Measurements from ENCODE around the gene PHF3.
A peak's percentile ranks its signal among the peaks of the same experiment; 100 is the strongest.
"Not testable (repeated sequence)": the region's sequence is repeated elsewhere in the genome, so short reads cannot be mapped to it uniquely, and the experiment has no call there.

The PHF3 gene

DNA sequence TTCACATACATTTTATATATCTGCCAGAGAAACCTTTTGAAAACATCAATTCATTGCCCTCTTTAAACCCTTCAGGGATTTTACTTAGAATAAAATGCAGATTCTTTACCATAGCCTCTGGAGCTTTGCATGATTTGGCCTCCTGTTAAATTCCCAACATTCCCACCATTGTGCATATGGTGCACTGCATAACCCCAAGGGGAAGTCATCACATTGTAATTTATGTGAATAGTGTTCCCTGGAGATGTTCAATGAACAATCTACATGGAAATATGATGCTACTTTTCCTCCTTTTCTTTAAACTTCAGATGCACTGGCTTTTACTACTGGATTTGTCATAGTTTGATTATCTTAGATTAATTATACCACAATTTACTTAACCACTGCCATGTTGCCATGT, 94.7 kb downstream of the PHF3 start:
- TF ChIP-seq CTCF (conservative IDR thresholded peaks at IDR 0.05; ENCODE audit: low read depth), result no peak
- H3K27ac ChIP-seq, result no peak overlapping the region
- POLR2A ChIA-PET (ENCODE audit: low non-redundant PET), result no interaction called here
- CTCF ChIA-PET, result no interaction called here
- no peak for DNase-seq (ENCODE audit: low spot score)

- ChIA-PET CTCF (no interaction called here), POLR2A (ENCODE audit: low non-redundant PET) (no interaction called here)
- no peak overlapping the region for H3K27ac ChIP-seq
- no peak for DNase-seq (ENCODE audit: low spot score)
- no peak for TF ChIP-seq CTCF (conservative IDR thresholded peaks at IDR 0.05; ENCODE audit: low read depth)
Measured at GRCh38 chr6:63731930-63732329, 96.3 kb downstream of the PHF3 start.

- peak; percentile 45 for DNase-seq (ENCODE audit: low spot score)
- no peak for TF ChIP-seq CTCF (conservative IDR thresholded peaks at IDR 0.05; ENCODE audit: low read depth)
- ChIA-PET CTCF (no interaction called here), POLR2A (ENCODE audit: low non-redundant PET) (no interaction called here)
- H3K27ac ChIP-seq, result no peak overlapping the region
Measured at GRCh38 chr6:63732336-63732735, 96.7 kb downstream of the PHF3 start.

DNA sequence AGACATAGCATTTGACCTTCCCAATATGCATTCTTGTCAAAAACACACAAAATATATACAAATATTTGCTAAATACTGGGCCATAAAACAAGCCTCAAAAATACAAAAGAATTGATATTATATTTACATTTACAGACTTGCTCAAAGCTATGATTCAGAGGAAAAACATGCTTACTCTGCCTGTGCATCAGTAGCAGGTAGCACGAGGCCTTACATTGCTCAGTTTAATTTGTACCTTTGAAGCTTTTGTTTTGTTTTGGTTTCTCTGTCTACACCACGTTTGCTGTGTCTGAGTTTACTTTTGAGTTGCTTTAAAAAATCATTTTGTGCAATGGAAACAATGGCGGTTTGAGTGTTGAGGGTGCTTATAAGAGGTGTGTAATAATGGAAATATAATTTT, 99.3 kb downstream of the PHF3 start:
- TF ChIP-seq CTCF (conservative IDR thresholded peaks at IDR 0.05; ENCODE audit: low read depth), result no peak
- no peak overlapping the region for H3K27ac ChIP-seq
- peak; percentile 20 for DNase-seq (ENCODE audit: low spot score)
- POLR2A ChIA-PET (ENCODE audit: low non-redundant PET), result no interaction called here
- CTCF ChIA-PET, result interaction anchor here (0.6 kb wide), 1 partner anchor 399 kb away, joined by 3 read pairs; no protein-coding TSS in a partner anchor

DNA sequence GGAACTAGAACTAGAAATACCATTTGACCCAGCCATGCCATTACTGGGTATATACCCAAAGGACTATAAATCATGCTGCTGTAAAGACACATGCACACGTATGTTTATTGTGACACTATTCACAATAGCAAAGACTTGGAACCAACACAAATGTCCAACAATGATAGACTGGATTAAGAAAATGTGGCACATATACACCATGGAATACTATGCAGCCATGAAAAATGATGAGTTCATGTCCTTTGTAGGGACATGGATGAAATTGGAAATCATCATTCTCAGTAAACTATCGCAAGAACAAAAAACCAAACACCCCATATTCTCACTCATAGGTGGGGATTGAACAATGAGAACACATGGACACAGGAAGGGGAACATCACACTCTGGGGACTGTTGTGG, 102.6 kb downstream of the PHF3 start:
- CTCF ChIA-PET, result interaction anchor here (0.6 kb wide), 1 partner anchor 69 kb away, joined by 3 read pairs; no protein-coding TSS in a partner anchor
- POLR2A ChIA-PET (ENCODE audit: low non-redundant PET); DNase-seq (ENCODE audit: low spot score); H3K27ac ChIP-seq: not testable (repeated sequence)

DNA sequence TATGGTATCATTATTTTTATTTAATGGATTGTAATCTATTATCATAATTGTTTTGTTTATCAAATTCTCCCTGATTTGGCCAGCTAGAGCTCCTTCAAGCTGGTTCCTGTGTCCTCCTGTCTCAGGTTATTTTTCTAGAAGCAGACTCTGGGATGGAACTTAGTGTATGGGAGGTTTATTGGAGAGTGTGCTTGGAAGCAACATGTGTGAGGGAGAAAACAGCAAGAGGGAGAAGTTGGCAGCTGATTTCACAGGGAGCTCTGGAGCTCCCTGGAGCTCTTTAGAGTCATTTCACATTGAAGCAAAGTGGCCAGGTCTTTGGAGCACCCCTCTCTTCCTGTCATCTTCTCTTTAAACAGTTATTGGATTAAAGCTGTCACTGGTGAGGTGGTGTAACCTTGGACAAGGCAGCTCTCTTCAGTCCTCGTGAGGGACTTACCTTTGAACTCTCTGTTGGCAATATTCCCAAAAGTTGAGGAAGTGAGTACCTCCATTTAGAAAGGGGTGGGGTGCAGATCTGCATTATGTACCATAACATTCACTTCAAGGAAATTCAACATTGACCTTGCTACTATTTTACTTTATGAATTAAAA, 103.6 kb downstream of the PHF3 start:
- no peak for TF ChIP-seq CTCF (conservative IDR thresholded peaks at IDR 0.05; ENCODE audit: low read depth)
- DNase-seq (ENCODE audit: low spot score), result no peak
- ChIA-PET CTCF (interaction anchor here (0.7 kb wide), 1 partner anchor 178 kb away, joined by 3 read pairs; no protein-coding TSS in a partner anchor), POLR2A (ENCODE audit: low non-redundant PET) (no interaction called here)
- H3K27ac ChIP-seq, result no peak overlapping the region

- POLR2A ChIA-PET (ENCODE audit: low non-redundant PET), result no interaction called here
- CTCF ChIA-PET, result interaction anchor here (1.2 kb wide), 1 partner anchor 24 kb away, joined by 4 read pairs; no protein-coding TSS in a partner anchor
- no peak overlapping the region for H3K27ac ChIP-seq
- TF ChIP-seq CTCF (conservative IDR thresholded peaks at IDR 0.05; ENCODE audit: low read depth), result no peak
- peak; percentile 57 for DNase-seq (ENCODE audit: low spot score)
Measured at GRCh38 chr6:63740709-63741108, 105.1 kb downstream of the PHF3 start.

All from RWPE1 (cell line).